GM06990 (cell line): ENCODE data around the gene KLHL30.

ENCODE experiments used
- DNase-seq: peaks from one replicate; pipeline ENCODE4 v3.0.0-alpha.2; 2011; ENCODE audit not compliant: insufficient read length; ENCODE audit errors: extremely low read depth
- H3K27me3 ChIP-seq: replicated peaks from 2 replicates; pipeline ENCODE4 v1.6.0; 2011; ENCODE audit warnings: low read length; ENCODE audit not compliant: control insufficient read depth, insufficient read depth
- H3K36me3 ChIP-seq: 2 replicates; pipeline ENCODE4 v1.5.1; 2011; ENCODE audit warnings: low read length; ENCODE audit not compliant: control insufficient read depth, insufficient read depth
- H3K4me3 ChIP-seq: replicated peaks from 2 replicates; pipeline ENCODE4 v1.5.1; 2011; ENCODE audit warnings: low read depth, mild to moderate bottlenecking, control low read depth, low read length
- CTCF ChIP-seq: IDR thresholded peaks from 2 replicates; pipeline ENCODE4 v1.5.1; 2011; ENCODE audit warnings: low read length, control low read depth, mild to moderate bottlenecking, inconsistent platforms; ENCODE audit not compliant: insufficient read depth, poor library complexity, severe bottlenecking

The KLHL30 gene

GRCh38 chr2:238142382-238143205 is 4.1 kb downstream of the KLHL30 start:
- H3K27me3 ChIP-seq: no peaks in the 10 kb centered on the region

GRCh38 chr2:238143239-238143951 is 4.9 kb downstream of the KLHL30 start:
- Histone ChIP-seq H3K27me3 (no peaks in the 10 kb centered on the region), H3K36me3 (no peaks in the 10 kb centered on the region), H3K4me3 (no peak overlapping the region)
- no peak for DNase-seq
- no peak for TF ChIP-seq CTCF

More at GRCh38 chr2:238142382-238143205, 4.1 kb downstream of the KLHL30 start:
- DNase-seq: no peak
- Histone ChIP-seq H3K4me3 (no peak overlapping the region), H3K36me3 (no peaks in the 10 kb centered on the region)
- no peak for TF ChIP-seq CTCF

GRCh38 chr2:238144262-238144661 is 5.8 kb downstream of the KLHL30 start:
- H3K36me3 ChIP-seq: no peaks in the 10 kb centered on the region
- H3K27me3 ChIP-seq: no peaks in the 10 kb centered on the region
- no peak for DNase-seq
- H3K4me3 ChIP-seq: no peak overlapping the region
- TF ChIP-seq CTCF: no peak

GRCh38 chr2:238145046-238145445 is 6.6 kb downstream of the KLHL30 start:
- H3K27me3 ChIP-seq: no peaks in the 10 kb centered on the region
- no peak for DNase-seq
- no peak for TF ChIP-seq CTCF
- H3K4me3 ChIP-seq: no peak overlapping the region
- H3K36me3 ChIP-seq: no peaks in the 10 kb centered on the region

- DNase-seq: no peak
- Histone ChIP-seq H3K27me3 (no peaks in the 10 kb centered on the region), H3K36me3 (no peaks in the 10 kb centered on the region), H3K4me3 (no peak overlapping the region)
- no peak for TF ChIP-seq CTCF
These were observed 7.4 kb downstream of the KLHL30 start for GRCh38 chr2:238145851-238146250.
